NOMO-1 treated with DMSO at 0.1 percent for 48 hours (cell line): ENCODE measurements around the gene UBXN4.
"Not testable (repeated sequence)": the region's sequence is repeated elsewhere in the genome, so short reads cannot be mapped to it uniquely, and the experiment has no call there.

Experiments used
- DNase-seq: peaks from one replicate; lab custom pipeline; 2025; ENCODE audit not compliant: unreplicated experiment; lab: John Stamatoyannopoulos, UW

Gene UBXN4

GRCh38 chr2:135762022-135762421, 20.4 kb downstream of the UBXN4 start:
- no peak for DNase-seq

DNA sequence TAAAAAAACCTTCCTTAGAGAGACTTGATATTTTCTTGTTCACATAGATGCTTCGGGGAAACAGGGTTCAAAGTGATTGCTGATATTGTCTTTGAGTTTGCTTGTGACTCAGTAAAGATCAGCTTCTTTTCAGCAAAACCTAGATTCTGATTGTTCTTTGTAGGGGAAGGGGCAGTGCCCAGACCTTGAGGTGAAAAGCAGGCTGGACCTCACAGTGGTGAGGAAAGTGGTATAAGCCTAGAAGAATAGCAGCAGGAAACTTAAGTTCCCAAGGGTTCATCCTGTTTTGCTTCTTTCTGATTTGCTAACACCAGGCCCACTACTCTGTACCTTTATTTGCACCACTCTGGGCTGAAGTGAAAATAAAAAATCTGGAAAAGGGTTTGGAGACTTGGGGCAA, 20.9 kb downstream of the UBXN4 start:
- no peak for DNase-seq

DNA sequence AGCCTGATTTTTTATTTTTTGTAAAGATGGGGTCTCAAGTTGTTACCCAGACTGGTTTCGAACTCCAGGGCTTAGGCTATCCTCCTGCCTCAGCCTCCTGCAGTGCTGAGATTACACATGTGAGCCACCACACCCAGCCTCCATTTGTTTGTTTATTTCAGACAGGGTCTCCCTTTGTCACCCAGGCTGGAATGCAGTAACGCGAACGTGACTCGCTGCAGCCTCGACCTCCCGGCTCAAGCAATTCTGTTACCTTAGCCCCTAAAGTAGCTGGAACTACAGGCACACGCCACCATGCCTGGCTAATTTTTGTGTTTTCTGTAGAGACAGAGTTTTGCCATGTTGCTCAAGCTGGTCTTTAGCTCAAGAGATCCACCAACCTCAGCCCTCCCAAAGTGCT, 27.2 kb downstream of the UBXN4 start:
- no peak for DNase-seq

GRCh38 chr2:135773319-135773718, 31.7 kb downstream of the UBXN4 start:
- DNase-seq: no peak

GRCh38 chr2:135773917-135774316, 32.3 kb downstream of the UBXN4 start:
- DNase-seq: peak; percentile 57

GRCh38 chr2:135775420-135775819, 33.8 kb downstream of the UBXN4 start:
- DNase-seq: no peak

GRCh38 chr2:135776367-135776766, 34.7 kb downstream of the UBXN4 start:
- DNase-seq: no peak

DNA sequence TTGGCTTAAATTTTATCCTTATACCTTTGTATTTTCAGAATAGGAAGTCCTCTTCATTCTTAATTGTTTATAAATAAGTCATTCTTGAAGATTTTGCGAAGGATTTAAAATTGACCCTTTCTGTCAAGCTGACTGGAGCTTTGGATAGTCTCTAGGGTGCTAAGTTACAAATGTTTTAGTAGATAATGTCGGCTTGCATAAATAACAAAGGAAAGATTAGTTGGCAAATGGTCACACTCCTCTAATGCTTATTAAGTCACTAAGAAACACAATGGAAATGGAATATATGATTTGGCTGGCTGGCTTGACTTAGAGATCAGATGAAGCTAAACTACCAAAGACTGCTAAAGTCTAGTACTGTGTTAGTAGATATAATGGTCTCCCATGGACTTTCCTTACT, 40.6 kb downstream of the UBXN4 start:
- DNase-seq: no peak

DNA sequence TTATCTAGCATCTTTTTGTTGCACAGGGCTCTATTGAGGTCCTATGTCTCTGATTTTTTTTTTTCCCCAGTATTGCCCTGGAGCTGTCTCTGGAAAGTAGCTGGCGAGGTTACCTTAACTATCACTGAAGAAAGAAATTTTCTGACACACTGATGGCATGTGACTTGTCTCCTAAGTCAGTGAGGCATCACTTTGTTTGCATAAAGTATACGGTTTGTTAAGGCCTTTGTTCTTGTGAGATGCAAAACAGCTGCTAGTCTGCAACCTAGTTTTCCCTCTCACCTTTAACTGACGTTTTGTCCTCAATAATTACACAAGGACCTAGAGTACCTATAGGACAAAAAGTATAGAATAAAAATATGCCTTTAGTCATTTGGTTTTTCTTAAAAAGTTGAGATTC, 41.8 kb downstream of the UBXN4 start:
- no peak for DNase-seq

DNA sequence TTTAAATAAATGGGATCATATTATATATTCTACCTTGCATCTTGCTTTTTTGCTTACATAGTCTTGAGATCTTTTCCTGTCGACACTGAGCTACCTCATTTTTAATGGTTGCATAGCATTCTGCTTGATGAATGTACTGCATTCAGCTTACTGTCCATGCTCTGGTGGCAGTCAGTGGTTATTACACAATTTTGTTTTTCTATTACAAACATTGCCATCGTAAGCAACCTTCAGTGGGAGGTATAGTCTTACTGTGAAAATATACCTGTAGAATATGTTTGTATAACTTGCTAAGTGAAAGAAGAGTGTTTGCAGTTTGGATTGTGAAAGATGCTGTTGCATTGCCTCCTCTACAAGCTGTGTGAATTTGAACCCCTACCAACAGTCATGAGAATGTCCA, 43.4 kb downstream of the UBXN4 start:
- DNase-seq: no peak

DNA sequence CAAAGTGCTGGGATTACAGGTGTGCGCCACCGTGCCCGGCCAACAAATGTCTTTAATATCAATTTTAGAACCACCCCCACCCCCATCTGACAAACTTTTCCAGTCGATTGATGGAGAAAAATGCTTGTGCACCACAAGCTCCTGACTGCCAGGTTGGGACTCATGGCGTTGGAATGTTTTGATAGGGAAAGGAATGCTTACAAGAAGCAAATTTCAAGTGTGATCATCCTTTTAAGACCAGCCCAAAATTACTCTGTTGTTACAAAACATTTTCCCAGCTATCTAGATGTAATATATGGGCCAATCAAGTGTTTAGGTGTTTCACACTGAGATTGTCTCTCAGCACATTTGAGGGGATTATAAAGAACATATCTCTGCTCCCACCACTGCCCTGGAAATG, 45.2 kb downstream of the UBXN4 start:
- DNase-seq: no peak

GRCh38 chr2:135790423-135790822, 48.8 kb downstream of the UBXN4 start:
- no peak for DNase-seq

DNA sequence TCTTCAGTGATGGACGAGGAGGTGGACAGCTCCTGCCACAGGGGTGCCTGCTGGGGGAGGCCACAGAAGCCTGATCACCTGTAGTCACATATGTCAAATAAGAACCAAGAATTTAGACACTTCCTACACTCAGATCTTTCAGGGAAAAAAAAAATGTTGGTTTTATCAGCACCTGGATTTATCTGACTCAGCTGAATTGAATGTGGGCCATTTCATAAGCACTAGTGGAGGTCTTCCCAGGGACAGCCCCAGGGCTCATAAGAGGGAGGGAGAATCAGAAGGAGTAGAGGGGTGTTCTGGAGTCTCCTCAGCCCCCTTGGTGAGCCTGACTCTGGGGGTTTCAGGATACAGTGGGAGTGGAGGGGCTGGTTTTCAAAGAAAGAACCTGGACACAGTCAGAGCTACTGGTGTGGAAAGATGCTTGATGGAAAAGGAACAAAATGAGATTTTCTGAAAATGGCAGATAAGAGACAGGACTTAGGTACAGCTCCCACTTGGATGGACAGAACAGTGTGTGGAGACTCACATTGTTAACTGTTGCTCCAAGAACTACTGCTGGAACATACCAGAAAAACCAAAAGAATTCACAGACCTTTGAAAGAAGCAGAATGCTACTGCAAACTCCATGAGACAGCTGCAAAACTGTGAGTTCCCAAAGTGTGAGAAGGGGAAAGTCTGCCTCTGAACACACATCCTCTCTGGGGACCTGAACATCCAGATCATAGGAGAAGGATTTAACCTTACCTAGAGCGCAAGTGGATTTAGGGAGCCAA, 49.9 kb downstream of the UBXN4 start:
- no peak for DNase-seq

DNA sequence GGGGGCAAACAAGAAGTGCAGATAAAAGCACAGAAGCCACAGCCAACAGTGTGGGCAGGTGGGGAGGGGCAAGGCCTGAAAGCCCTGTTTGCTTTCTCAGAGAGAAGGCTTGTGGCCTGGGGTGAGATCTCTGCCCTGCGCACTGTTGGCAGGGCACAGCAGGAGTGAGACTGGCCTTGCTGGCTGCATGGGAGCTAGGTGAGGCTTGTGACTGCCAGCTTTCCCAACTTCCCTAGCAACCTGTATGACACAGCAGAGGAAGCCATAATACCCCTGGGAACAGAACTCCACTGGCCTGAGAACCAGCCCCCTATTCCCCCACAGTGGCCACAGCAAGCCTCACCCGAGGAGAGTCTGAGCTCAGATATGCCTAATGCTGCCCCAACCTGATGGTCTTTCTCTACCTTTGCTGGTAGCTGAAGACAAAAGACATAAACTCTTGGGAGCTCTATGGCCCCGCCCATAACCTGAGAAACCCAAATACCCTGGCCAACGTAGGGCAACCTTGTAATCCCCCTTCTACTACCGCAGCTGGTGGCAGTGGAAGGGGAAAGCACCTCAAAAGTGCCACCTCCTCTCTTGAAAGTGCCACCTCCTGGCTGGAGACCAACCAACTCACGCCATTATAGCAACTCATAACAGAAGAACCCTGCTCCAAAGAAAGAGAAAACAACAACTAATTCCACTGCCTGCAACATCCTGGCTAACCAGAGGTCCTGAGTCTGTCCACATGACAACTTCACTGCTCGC, 50.9 kb downstream of the UBXN4 start:
- DNase-seq: no peak

DNA sequence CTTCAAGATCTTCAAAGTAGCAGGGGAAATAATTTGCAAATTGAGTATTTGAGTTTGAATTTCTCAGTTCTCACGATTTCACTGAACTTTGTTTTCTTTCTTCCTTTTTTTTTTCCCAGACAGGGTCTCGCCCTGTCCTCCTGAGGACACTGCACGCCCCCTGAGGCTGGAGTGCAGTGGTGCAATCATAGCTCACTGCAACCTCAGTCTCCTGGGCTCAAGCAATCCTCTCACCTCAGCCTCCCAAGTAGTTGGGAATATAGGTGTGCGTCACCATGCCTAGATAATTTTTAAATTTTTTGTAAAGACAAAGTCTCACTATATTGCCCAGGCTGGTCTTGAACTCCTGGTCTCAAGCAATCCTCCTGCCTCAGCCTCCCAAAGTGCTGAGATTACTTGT, 54.0 kb downstream of the UBXN4 start:
- DNase-seq: not testable (repeated sequence)

- no peak for DNase-seq
Observed at GRCh38 chr2:135796606-135797005, 55.0 kb downstream of the UBXN4 start.

GRCh38 chr2:135797497-135798274, 56.0 kb downstream of the UBXN4 start:
- peak; percentile 61 for DNase-seq

DNA sequence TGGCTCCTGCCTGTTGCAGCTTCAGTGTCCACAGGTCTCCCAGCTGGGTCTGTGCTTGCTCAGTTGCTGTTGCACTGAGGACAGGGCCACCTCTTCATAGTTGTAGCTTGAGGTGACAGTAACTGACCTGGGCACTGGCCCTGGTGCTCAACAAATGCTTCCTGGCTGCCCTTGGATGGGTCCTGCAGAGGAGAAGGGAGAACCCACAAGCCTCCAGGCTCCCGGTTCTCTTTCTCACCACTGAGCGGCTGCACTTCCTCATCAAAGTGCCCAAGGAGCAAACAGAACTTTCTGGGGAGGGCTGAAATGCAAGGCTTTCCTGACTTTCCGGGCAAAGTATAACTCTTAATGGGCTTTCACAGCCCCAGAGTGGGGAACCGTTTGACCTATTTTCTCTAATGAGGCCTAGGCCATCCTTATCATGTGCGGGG, 56.6 kb downstream of the UBXN4 start:
- no peak for DNase-seq

DNA sequence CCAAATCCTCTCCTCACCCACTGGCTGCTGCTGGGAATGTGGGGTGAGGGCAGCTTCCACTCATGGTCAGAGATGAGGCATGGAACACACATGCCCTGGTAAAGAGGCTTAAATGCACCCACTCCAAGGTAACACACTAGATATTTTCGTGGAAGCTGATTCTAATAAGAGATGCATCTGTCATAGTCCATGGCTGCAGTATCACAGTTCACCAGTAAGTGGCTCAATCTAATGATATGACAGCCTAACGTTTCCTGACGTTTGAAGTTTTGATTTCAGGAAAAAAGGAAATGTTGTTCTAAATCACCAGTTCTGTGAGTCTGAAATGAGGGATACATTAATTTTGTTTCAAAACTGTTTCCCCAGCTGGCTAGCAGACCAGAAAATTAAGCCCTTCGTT, 57.1 kb downstream of the UBXN4 start:
- DNase-seq: no peak

DNA sequence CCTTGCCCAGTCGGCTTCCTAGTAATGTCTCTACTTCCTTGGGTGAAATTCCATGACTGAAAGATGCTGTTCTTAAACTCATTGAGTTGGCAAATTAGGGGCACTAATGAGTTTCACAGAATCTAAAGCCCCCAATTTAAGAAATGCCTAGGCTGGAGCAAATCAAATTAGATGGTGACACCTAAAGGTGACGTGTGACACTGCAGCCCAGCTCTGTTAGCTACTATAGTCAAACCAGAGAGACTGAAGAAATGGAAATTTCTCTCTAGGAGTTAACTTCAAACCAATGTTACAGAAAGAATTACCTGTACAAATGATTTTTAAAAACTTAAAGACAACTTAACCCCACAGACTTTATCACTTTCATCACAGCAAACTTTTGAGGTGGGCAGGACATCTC, 58.1 kb downstream of the UBXN4 start:
- no peak for DNase-seq

DNA sequence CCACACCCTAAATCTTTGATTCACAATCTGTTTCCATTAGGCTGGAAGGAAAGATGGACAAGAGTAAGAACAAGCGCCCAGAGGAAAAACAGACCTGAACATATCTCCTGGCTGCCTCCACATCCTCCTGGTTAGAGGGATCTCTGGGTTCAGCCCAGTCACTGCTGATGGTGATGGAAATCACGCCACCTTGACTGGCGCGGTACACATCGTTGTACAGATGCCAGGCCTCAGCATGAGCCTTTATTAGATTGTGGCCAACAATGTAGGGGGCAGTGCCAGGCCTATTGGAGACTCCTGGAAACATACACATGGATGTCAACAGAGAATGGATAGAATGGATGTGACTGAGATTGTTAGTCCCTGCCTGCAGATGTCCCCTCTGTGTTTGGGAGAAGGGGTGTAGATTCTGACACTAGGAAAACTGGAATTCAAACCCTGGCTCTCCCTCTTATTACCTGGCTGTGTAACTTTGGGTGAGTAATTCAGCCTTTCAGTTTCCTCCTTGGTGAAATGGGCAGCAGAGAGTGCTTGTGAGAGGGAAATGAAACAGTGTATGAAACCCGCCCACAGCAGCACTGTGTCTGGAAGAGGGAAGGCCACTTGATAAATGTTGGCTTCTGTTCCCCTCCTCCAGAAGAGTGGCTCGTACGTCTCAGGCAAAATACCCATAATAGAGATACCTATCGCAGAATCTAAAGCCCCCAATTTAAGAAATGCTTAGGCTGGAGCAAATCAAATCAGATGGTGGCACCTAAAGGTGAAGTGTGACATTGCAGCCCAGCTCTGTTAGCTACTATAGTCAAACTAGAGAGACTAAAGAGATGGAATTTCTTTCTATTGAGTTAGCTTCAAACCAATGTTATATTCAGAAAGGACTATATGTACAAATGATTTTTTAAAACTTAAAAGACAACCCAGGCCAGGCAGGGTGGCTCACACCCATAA, 59.1 kb downstream of the UBXN4 start:
- DNase-seq: no peak
